ENCODE measurements around the gene NRSN2.

Gene NRSN2

GRCh38 chr20:402898-403581, 56.1 kb downstream of the NRSN2 start:
- in situ Hi-C loops (cut with HindIII; ENCODE audit: low pct_unique_long_range_greater_than_20kb, low sequenced_read_pairs), result no loop called here
- no peak for TF ChIP-seq JUND (IDR thresholded peaks at IDR 0.05; ENCODE audit: low read depth)
- no peak for DNase-seq (ENCODE audit: low read depth in 1 of 2, low spot score in 1 of 2)

- no peak for TF ChIP-seq JUND (IDR thresholded peaks at IDR 0.05; ENCODE audit: low read depth)
- no peak for DNase-seq (ENCODE audit: low read depth in 1 of 2, low spot score in 1 of 2)
- in situ Hi-C loops (cut with HindIII; ENCODE audit: low pct_unique_long_range_greater_than_20kb, low sequenced_read_pairs), result no loop called here
These were observed 56.7 kb downstream of the NRSN2 start for GRCh38 chr20:403582-403957.

- in situ Hi-C loops (cut with HindIII; ENCODE audit: low pct_unique_long_range_greater_than_20kb, low sequenced_read_pairs), result no loop called here
- no peak for TF ChIP-seq JUND (IDR thresholded peaks at IDR 0.05; ENCODE audit: low read depth)
These were observed 57.2 kb downstream of the NRSN2 start for GRCh38 chr20:404088-404487.

More at GRCh38 chr20:404088-404487, 57.2 kb downstream of the NRSN2 start:
- no peak for DNase-seq (ENCODE audit: low read depth in 1 of 2, low spot score in 1 of 2)

Measured in T47D (cell line).